Right lobe of liver (tissue), 4 donors: ENCODE data around the gene GDF9.

Experiments used
- CTCF ChIP-seq, 4 donors: fragments of 200-600 bp in 3 of 4; fragments of 450-650 bp in 1 of 4; IDR thresholded peaks; one replicate each; pipeline versions ENCODE4 v1.5.1 to v1.8.0; 2016 to 2022; ENCODE audit warnings: antibody characterized with exemption in 4 of 4, mild to moderate bottlenecking in 2 of 4
- POLR2A ChIP-seq: fragments of 450-650 bp; IDR thresholded peaks from one replicate; pipeline ENCODE4 v1.6.1; 2017; ENCODE audit warnings: antibody characterized with exemption, mild to moderate bottlenecking
- donor health status: DM: no; HTN: no; CAD: no.
- donor health status: DM: no; HTN: no; CAD: no.
- donor health status: DM: no; HTN: yes; CAD: no.

- TF ChIP-seq CTCF (IDR thresholded peaks at IDR 0.05) (peak; percentile 93 to 96 (median 96)), POLR2A (peak; percentile 7)
Observed at GRCh38 chr5:132820162-132820754, 46.0 kb downstream of the GDF9 start.
